ENCODE data around the gene SALL1.

- TF ChIP-seq POLR2AphosphoS5 (IDR thresholded peaks at IDR 0.05; ENCODE audit: low read depth) (no peak), CTCF (conservative IDR thresholded peaks at IDR 0.05; ENCODE audit: low read depth in 2 of 2) (no peak), CREB1 (CRISPR knock-in tag; IDR thresholded peaks at IDR 0.05; ENCODE audit: low read depth) (no peak), EZH2 (IDR thresholded peaks at IDR 0.05; ENCODE audit: low read depth, unreplicated experiment) (no peak), EZH2phosphoT487 (IDR thresholded peaks at IDR 0.05; ENCODE audit: unreplicated experiment) (no peak), REST (IDR thresholded peaks at IDR 0.05; ENCODE audit: unreplicated experiment) (no peak), ETS1 (IDR thresholded peaks at IDR 0.05) (no peak)
Observed at GRCh38 chr16:51106535-51106934, 44.5 kb downstream of the SALL1 start.
